WTC11 (cell line): ENCODE results near the gene SMC5. TPM values are rescaled to one million over a fixed set of nuclear protein-coding genes. Genes with fewer than 3 reads are reported as not detected.

Source experiments
- ATAC-seq: fragments of 200-7000 bp; cut with Tn5 transposase; 2 replicates; pipeline ENCODE4 v1.10.0; 2021; ENCODE audit warnings: mild to moderate bottlenecking, moderate library complexity
- CTCF ChIA-PET: fragments of 300-600 bp; sonication (Branson Sonifier 250); formaldehyde crosslinking; loops from one replicate; lab custom pipeline; 2021; ENCODE audit warnings: antibody characterized with exemption; lab: Charles Lee
- POLR2A ChIA-PET: fragments of 350-600 bp; sonication (Branson Sonifier 250); formaldehyde crosslinking; loops from one replicate; lab custom pipeline; 2021; ENCODE audit warnings: antibody characterized with exemption; lab: Charles Lee
- DNase-seq: peaks from one replicate; pipeline ENCODE4 v3.0.0; 2021; ENCODE audit warnings: low spot score
- H3K27ac Mint-ChIP-seq: 2 replicates; pipeline ENCODE4 v1.8.0; 2021; ENCODE audit warnings: mixed read lengths
- H3K27me3 Mint-ChIP-seq: 2 replicates; pipeline ENCODE4 v1.8.0; 2021; ENCODE audit warnings: low read depth, mild to moderate bottlenecking, moderate library complexity, mixed read lengths
- H3K36me3 Mint-ChIP-seq: 2 replicates; pipeline ENCODE4 v1.8.0; 2021; ENCODE audit warnings: mixed read lengths
- H3K4me1 Mint-ChIP-seq: 2 replicates; pipeline ENCODE4 v1.8.0; 2022; ENCODE audit warnings: mixed read lengths
- H3K4me3 Mint-ChIP-seq: 2 replicates; pipeline ENCODE4 v1.8.0; 2021; ENCODE audit warnings: mild to moderate bottlenecking, moderate library complexity, mixed read lengths
- H3K9me3 Mint-ChIP-seq: 2 replicates; pipeline ENCODE4 v1.8.0; 2021; ENCODE audit warnings: mixed read lengths
- AR ChIP-seq: fragments of 250-450 bp; sonication (Bioruptor Pico); IDR thresholded peaks from 2 replicates; pipeline ENCODE4 v1.9.0; 2021; ENCODE audit warnings: mild to moderate bottlenecking
- ATF1 ChIP-seq: sonication (generic); formaldehyde crosslinking; IDR thresholded peaks from 2 replicates; pipeline ENCODE4 v1.8.1; 2023; ENCODE audit warnings: mild to moderate bottlenecking, moderate library complexity, missing genetic modification reagents
- ESRRA ChIP-seq: sonication (generic); formaldehyde crosslinking; IDR thresholded peaks from 2 replicates; pipeline ENCODE4 v1.8.1; 2022; ENCODE audit warnings: mild to moderate bottlenecking, missing genetic modification reagents, borderline replicate concordance
- ETV6 ChIP-seq: sonication (generic); formaldehyde crosslinking; IDR thresholded peaks from 2 replicates; pipeline ENCODE4 v1.8.1; 2022; ENCODE audit warnings: mild to moderate bottlenecking, missing genetic modification reagents
- JUN ChIP-seq: sonication (generic); formaldehyde crosslinking; IDR thresholded peaks from 2 replicates; pipeline ENCODE4 v1.8.0; 2023; ENCODE audit warnings: mild to moderate bottlenecking, missing genetic modification reagents
- KAT7 ChIP-seq: sonication (generic); formaldehyde crosslinking; IDR thresholded peaks from 2 replicates; pipeline ENCODE4 v1.8.1; 2023; ENCODE audit warnings: missing genetic modification reagents, mild to moderate bottlenecking, borderline replicate concordance
- MXD4 ChIP-seq: fragments of 250-450 bp; sonication (Bioruptor Pico); IDR thresholded peaks from 2 replicates; pipeline ENCODE4 v1.8.0; 2021; ENCODE audit warnings: mild to moderate bottlenecking, moderate library complexity, borderline replicate concordance
- SP1 ChIP-seq: sonication (generic); formaldehyde crosslinking; conservative IDR thresholded peaks from 2 replicates; pipeline ENCODE4 v1.8.1; 2022; ENCODE audit warnings: missing genetic modification reagents
- STAT6 ChIP-seq: sonication (generic); formaldehyde crosslinking; conservative IDR thresholded peaks from 2 replicates; pipeline ENCODE4 v1.8.1; 2023; ENCODE audit warnings: mild to moderate bottlenecking, low read depth, missing genetic modification reagents, moderate library complexity
- TCF7 ChIP-seq: sonication (generic); formaldehyde crosslinking; IDR thresholded peaks from 2 replicates; pipeline ENCODE4 v1.8.0; 2022; ENCODE audit warnings: mild to moderate bottlenecking, low read depth, missing genetic modification reagents, moderate library complexity
- ZNF416 ChIP-seq: fragments of 250-450 bp; sonication (Bioruptor Pico); IDR thresholded peaks from 2 replicates; pipeline ENCODE4 v1.9.0; 2021; ENCODE audit warnings: mild to moderate bottlenecking, inconsistent platforms
- total RNA-seq: library from RNA; stranded (reverse); gene quantifications from 3 replicates; pipeline ENCODE4 v1.2.3, GENCODE V29; 2021
- TF ChIP-seq, protein P1 (sequence below): sonication (generic); formaldehyde crosslinking; IDR thresholded peaks from 2 replicates; pipeline ENCODE4 v1.8.1; 2022; ENCODE audit warnings: low read depth, mild to moderate bottlenecking, moderate library complexity, missing genetic modification reagents, borderline replicate concordance
- TF ChIP-seq, protein P2 (sequence below): sonication (generic); formaldehyde crosslinking; IDR thresholded peaks from 2 replicates; pipeline ENCODE4 v1.8.1; 2022; ENCODE audit warnings: low read depth, missing genetic modification reagents, borderline replicate concordance
- TF ChIP-seq, protein P3 (sequence below): fragments of 250-450 bp; sonication (Bioruptor Pico); IDR thresholded peaks from 2 replicates; pipeline ENCODE4 v1.9.0; 2021; ENCODE audit warnings: mild to moderate bottlenecking
- TF ChIP-seq, protein P4 (sequence below): fragments of 250-450 bp; sonication (Bioruptor Pico); IDR thresholded peaks from 2 replicates; pipeline ENCODE4 v1.8.0; 2021; ENCODE audit warnings: mild to moderate bottlenecking
- TF ChIP-seq, protein P5 (sequence below): sonication (generic); formaldehyde crosslinking; IDR thresholded peaks from 2 replicates; pipeline ENCODE4 v1.8.0; 2023; ENCODE audit warnings: mild to moderate bottlenecking, missing genetic modification reagents

The SMC5 gene
- total RNA-seq, 1 experiment from 2014 or later = 20.2 TPM

GRCh38 chr9:70283848-70284247 lies 25.1 kb downstream of the SMC5 start:
- H3K36me3 Mint-ChIP-seq = peaks cover 34% of the 10 kb centered on the region
- no peak for ATAC-seq

GRCh38 chr9:70285246-70285645 lies 26.5 kb downstream of the SMC5 start:
- H3K9me3 Mint-ChIP-seq = no peaks in the 10 kb centered on the region
- peaks cover 35% of the 10 kb centered on the region for H3K36me3 Mint-ChIP-seq
- no peak for ATAC-seq
- CTCF ChIA-PET = no interaction called here
- no peaks in the 10 kb centered on the region for H3K27me3 Mint-ChIP-seq
- H3K27ac Mint-ChIP-seq = no peak overlapping the region
- H3K4me1 Mint-ChIP-seq = peaks cover 6% of the 10 kb centered on the region; the same call in 1 of the 2 replicates
- TF ChIP-seq ZNF416 (CRISPR knock-in tag) = no peak
- TF ChIP-seq, protein P1, sequence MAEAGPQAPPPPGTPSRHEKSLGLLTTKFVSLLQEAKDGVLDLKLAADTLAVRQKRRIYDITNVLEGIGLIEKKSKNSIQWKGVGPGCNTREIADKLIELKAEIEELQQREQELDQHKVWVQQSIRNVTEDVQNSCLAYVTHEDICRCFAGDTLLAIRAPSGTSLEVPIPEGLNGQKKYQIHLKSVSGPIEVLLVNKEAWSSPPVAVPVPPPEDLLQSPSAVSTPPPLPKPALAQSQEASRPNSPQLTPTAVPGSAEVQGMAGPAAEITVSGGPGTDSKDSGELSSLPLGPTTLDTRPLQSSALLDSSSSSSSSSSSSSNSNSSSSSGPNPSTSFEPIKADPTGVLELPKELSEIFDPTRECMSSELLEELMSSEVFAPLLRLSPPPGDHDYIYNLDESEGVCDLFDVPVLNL (CRISPR knock-in tag) = no peak
- TF ChIP-seq KAT7 (CRISPR knock-in tag) = no peak
- no peak for TF ChIP-seq SP1
- no peak for TF ChIP-seq MXD4 (CRISPR knock-in tag)
- TF ChIP-seq, protein P2, sequence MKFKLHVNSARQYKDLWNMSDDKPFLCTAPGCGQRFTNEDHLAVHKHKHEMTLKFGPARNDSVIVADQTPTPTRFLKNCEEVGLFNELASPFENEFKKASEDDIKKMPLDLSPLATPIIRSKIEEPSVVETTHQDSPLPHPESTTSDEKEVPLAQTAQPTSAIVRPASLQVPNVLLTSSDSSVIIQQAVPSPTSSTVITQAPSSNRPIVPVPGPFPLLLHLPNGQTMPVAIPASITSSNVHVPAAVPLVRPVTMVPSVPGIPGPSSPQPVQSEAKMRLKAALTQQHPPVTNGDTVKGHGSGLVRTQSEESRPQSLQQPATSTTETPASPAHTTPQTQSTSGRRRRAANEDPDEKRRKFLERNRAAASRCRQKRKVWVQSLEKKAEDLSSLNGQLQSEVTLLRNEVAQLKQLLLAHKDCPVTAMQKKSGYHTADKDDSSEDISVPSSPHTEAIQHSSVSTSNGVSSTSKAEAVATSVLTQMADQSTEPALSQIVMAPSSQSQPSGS (CRISPR knock-in tag) = no peak
- TF ChIP-seq ETV6 (CRISPR knock-in tag) = no peak
- TF ChIP-seq, protein P3, sequence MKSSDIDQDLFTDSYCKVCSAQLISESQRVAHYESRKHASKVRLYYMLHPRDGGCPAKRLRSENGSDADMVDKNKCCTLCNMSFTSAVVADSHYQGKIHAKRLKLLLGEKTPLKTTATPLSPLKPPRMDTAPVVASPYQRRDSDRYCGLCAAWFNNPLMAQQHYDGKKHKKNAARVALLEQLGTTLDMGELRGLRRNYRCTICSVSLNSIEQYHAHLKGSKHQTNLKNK = no peak
- TF ChIP-seq AR (CRISPR knock-in tag) = no peak
- TF ChIP-seq, protein P4, sequence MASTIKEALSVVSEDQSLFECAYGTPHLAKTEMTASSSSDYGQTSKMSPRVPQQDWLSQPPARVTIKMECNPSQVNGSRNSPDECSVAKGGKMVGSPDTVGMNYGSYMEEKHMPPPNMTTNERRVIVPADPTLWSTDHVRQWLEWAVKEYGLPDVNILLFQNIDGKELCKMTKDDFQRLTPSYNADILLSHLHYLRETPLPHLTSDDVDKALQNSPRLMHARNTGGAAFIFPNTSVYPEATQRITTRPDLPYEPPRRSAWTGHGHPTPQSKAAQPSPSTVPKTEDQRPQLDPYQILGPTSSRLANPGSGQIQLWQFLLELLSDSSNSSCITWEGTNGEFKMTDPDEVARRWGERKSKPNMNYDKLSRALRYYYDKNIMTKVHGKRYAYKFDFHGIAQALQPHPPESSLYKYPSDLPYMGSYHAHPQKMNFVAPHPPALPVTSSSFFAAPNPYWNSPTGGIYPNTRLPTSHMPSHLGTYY (CRISPR knock-in tag) = no peak
- TF ChIP-seq ATF1 (CRISPR knock-in tag) = no peak
- TF ChIP-seq TCF7 (CRISPR knock-in tag) = no peak
- no peak for TF ChIP-seq STAT6 (CRISPR knock-in tag)
- TF ChIP-seq ESRRA = no peak
- TF ChIP-seq JUN (CRISPR knock-in tag) = no peak
- no peak overlapping the region for H3K4me3 Mint-ChIP-seq
- POLR2A ChIA-PET = no interaction called here
- DNase-seq = no peak

More at GRCh38 chr9:70283848-70284247, 25.1 kb downstream of the SMC5 start:
- TF ChIP-seq, protein P5, sequence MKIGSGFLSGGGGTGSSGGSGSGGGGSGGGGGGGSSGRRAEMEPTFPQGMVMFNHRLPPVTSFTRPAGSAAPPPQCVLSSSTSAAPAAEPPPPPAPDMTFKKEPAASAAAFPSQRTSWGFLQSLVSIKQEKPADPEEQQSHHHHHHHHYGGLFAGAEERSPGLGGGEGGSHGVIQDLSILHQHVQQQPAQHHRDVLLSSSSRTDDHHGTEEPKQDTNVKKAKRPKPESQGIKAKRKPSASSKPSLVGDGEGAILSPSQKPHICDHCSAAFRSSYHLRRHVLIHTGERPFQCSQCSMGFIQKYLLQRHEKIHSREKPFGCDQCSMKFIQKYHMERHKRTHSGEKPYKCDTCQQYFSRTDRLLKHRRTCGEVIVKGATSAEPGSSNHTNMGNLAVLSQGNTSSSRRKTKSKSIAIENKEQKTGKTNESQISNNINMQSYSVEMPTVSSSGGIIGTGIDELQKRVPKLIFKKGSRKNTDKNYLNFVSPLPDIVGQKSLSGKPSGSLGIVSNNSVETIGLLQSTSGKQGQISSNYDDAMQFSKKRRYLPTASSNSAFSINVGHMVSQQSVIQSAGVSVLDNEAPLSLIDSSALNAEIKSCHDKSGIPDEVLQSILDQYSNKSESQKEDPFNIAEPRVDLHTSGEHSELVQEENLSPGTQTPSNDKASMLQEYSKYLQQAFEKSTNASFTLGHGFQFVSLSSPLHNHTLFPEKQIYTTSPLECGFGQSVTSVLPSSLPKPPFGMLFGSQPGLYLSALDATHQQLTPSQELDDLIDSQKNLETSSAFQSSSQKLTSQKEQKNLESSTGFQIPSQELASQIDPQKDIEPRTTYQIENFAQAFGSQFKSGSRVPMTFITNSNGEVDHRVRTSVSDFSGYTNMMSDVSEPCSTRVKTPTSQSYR (CRISPR knock-in tag) = no peak
- no peak for DNase-seq
- no peak overlapping the region for H3K4me3 Mint-ChIP-seq
- H3K9me3 Mint-ChIP-seq = no peaks in the 10 kb centered on the region
- H3K27ac Mint-ChIP-seq = no peak overlapping the region
- peaks cover 6% of the 10 kb centered on the region; the same call in 1 of the 2 replicates for H3K4me1 Mint-ChIP-seq
- no peaks in the 10 kb centered on the region for H3K27me3 Mint-ChIP-seq
- POLR2A ChIA-PET = no interaction called here
- CTCF ChIA-PET = no interaction called here
